ENCODE measurements around the gene CDC6.
"Not testable (repeated sequence)": the region's sequence is repeated elsewhere in the genome, so short reads cannot be mapped to it uniquely, and the experiment has no call there.

Gene CDC6

DNA sequence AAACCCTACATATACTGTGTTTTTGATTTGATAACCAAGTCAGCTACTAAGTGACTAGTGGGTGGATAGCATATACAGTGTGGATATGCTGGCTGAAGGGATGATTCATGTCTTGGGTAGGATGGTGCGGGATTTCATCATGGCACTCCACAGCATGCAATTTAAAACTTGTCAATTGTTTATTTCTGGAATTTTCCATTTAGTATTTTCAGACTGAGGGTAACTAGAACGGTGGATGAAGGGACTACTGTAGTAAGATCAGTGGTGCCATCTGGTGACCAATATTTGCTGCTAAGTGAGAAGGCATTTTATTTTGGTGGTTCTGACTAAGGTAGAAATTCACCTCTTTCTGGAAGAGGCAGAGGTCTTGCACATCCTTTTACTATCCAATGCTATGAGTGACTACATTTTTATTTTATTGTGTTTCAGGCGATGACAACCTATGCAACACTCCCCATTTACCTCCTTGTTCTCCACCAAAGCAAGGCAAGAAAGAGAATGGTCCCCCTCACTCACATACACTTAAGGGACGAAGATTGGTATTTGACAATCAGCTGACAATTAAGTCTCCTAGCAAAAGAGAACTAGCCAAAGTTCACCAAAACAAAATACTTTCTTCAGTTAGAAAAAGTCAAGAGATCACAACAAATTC is 3.1 kb downstream of the CDC6 start:
- DNase-seq, result no peak

DNA sequence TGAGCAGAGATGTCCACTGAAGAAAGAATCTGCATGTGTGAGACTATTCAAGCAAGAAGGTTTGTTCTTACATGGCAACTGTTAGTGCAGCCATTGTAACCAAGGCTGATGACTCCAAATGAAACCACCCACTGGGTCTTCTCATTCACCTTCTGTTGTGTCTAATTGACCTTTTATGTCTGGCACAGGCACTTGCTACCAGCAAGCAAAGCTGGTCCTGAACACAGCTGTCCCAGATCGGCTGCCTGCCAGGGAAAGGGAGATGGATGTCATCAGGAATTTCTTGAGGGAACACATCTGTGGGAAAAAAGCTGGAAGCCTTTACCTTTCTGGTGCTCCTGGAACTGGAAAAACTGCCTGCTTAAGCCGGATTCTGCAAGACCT is 3.6 kb downstream of the CDC6 start:
- no peak for DNase-seq

DNA sequence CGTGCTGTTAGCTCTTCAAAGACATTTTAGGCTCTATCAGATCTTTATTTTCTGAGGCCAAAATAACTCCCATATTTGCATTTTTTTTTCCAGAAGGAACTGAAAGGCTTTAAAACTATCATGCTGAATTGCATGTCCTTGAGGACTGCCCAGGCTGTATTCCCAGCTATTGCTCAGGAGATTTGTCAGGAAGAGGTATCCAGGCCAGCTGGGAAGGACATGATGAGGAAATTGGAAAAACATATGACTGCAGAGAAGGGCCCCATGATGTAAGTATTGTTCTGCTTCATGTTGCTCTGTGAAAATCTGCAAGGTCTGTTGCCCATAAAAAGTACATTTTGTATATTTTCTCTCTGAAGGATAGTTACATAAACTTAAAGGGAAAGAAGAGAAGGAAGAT is 5.7 kb downstream of the CDC6 start:
- no peak for DNase-seq

DNA sequence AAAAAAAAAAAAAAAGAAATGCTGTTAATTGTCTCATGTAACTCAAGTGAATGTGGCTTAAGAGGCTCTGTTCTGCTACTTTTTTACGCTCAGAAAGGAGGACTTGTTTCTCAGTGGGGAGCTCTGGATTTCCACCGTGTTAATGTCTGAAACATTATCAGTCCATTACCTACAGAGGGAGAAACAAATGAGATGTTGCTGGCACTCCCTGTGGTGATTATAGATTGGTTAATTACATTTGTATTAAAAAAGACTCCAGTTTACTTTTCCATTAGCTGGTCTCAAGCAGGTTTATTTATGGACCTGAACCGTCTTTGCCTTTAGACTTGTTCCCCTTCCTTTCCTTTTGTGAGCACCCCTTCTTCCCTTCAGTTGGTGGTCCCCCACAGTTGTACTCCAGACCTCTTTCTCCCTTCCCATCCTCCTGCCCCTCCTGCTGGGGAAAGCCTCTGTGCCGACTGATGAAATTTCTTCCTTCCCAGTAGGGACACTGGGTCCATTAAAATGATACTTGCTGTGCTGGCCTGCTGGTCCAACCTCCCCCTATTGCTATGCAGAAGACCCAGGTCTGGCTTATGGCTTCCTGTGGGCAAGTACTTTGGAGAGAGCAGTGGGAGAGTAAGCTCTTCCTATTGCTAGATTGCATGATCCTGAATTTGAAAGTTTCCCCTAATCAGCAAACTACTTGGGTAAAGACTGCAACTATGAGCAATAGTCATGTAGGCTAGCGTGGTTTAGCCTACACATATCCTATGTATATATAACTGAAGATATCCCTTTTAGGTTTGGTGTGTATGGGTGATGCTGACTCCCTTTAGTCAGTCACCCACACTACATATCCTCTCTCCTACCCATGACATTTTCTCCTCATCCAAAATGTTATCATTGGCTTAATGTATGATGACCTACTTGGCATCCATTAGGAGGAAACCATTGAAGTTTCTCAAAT is 8.1 kb downstream of the CDC6 start:
- no peak for DNase-seq

DNA sequence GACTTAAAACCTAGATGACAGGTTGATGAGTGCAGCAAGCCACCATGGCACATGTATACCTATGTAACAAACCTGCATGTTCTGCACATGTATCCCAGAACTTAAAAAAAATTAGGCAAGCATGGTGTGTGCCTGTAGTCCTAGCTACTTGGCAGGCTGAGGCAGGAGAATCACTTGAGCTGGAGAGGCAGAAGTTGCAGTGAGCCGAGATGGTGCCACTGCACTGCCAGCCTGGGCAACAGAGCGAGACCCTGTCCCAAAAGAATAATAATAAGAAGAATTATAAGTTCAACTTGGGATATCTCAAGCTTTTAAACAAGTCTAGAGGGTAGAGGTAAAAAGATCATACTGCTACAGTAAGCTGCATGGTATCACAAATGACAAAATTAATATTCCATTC is 9.8 kb downstream of the CDC6 start:
- no peak for DNase-seq

DNA sequence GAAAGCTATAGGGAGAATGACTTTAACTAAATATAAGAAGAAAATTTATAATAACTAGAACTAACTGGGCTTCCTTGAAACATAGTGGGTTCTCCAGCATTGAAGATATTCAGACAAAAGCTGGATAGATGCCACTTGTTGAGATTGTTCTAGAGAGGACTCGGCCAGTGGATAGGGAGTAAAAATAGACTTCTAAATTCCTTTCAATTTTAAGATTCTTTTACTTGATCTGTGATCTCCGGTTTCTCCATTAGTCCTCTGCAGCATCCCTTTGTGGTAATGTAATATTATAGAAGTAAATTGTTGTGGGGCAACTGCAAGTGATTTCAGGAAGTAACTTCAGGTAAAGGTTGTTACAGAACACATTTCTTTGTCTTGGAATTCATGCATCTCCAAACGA is 11.0 kb downstream of the CDC6 start:
- no peak for DNase-seq

DNA sequence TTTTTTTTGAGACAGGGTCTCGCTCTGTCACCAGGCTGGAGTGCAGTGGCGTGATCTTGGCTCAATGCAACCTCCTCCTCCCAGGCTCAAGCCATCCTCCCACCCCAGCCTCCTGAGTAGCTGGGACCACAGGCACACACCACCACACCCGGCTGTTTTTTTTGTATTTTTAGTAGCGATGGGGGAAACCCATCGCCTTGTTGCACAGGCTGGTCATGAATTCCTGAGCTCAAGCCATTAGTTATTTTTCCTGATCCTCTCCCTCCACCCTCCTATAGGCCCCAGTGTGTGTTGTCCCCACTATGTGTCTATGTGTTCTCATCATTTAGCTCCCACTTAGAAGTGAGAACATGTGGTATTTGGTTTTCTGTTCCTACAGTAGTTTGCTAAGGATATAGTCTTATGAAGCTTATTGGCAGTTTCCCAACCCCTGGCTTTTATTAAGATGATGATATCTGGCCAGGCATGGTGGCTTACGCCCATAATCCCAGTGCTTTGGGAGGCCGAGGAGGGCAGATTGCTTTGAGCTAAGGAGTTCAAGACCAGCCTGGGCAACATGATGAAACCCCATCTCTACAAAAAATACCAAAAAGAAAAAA is 11.6 kb downstream of the CDC6 start:
- not testable (repeated sequence) for DNase-seq

DNA sequence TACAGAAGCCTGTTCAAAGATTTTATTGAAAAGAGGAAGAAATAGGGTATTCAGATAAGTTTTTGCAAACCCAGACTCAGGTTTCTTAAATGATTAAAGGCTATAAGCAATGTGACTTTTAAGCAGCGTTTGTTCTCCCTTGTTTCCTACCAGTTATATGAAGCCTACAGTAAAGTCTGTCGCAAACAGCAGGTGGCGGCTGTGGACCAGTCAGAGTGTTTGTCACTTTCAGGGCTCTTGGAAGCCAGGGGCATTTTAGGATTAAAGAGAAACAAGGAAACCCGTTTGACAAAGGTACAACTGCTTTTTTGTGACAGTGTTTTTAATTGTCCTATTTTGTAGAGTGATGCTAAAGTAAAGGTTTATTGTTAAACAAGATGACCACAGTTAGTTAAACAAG is 13.6 kb downstream of the CDC6 start:
- DNase-seq, result no peak

DNA sequence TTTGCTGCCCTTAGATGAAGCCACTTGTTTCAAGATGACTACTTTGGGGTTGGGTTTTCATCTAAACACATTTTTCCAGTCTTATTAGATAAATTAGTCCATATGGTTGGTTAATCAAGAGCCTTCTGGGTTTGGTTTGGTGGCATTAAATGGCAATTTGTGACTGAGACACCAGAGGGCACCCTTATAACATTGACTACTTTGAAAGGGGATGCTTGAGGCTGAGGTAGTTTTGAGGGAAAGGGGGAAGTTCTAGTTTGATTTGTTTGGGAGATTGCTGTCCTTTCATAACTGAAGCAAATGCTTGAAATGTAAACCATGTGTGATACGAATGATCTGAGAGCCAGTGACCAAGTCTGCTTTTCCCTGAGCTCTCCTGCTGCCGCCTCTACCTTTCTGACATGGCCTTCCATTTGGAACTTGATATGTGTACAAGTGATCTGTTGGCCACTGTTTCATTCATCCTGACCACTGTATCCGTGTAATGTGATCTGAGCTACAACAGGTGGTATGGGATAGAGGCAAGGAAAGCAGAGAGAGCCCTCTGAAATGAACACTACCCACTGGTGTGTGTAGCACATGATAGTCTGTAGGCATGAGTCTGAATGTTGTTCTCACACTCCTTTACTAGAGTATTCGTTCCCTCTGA is 15.5 kb downstream of the CDC6 start:
- peak; percentile 51 for DNase-seq

DNA sequence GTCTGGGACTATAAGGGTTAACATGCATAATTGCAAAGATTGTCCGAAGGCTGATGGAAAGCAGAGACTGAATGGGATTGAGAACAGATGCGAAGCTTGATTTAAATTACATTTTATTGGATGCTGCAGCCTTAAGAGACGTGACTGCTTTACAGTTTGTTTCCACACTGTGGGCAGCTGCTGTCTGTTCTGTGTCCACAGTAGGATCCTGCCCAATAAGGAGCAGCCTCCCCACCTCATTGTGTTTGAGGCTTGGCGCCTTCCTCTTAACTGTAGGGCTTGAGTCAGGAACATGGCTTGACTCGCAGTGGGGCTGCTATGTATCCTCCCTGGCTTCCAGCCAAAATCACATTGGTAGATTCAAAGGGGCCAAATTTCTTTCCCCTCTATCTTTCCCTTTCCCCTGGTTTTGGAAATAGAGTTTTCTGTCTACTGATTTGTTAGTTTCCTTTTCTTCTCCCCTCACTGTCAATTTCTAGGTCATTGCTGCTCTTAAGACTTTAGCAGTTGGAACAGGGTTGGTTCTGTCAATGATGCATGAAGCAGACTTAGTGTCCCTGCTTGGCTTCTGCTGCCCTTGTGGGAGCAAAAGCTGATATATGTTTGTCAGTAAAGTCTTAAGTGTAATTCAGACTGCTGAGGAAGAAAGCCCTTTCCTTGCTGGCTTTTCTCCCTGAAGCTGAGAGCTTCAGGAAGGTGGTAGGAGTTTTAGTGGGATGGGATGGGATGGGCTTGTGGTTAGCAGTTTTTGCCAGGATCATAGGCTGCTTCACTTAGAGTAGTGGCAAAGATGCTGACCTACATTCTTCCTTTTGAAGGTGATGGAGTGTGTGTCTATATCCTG is 16.3 kb downstream of the CDC6 start:
- DNase-seq, result no peak

DNA sequence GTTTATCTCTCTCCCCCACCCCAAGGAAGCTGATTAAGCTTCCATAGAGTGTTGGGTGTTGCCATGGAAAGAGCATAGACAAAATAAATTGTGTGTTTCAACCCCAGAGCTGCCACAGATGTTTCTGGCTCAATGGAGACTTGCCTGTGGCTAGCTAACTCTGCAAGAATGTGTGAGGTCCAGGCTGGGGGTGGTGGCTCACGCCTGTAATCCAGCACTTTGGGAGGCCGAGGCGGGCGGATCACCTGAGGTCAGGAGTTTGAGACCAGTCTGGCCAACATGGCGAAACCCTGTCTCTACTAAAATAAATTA is 16.8 kb downstream of the CDC6 start:
- DNase-seq, result not testable (repeated sequence)

DNA sequence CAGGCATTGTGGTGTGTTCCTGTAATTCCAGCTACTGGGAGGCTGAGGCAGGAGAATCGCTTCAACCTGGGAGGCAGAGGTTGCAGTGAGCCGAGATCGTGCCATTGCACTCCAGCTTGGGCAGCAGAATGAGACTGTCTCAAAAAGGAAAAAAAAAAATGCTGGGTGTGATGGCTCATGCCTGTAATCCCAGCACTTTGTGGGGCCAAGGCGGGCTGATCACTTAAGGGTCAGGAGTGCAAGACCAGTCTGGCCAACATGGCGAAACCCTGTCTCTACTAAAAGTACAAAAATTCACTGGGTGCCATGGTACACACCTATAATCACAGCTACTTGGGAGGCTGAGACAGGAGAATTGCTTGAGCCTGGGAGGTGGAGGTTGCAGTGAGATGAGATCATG is 17.2 kb downstream of the CDC6 start:
- DNase-seq, result not testable (repeated sequence)

DNA sequence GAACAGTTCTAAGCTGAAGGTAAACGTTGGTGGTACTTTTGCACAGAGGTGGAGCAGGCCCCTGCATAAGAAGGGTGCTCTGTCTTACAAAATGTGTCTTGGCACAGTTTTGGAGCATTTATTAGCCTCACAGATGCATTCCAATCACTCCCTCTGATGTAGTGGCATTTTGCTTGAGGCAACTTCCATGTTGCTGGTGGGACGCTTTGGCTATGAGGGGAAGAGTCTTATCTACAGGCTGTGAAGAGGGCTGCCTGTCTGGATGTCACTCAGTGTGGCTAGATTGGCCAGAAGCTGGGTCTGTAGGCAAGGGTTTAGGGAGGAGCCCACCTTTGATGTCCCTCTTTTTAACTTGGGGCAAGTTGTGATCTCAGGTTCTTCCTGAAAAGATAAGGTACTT is 18.7 kb downstream of the CDC6 start:
- no peak for DNase-seq

DNA sequence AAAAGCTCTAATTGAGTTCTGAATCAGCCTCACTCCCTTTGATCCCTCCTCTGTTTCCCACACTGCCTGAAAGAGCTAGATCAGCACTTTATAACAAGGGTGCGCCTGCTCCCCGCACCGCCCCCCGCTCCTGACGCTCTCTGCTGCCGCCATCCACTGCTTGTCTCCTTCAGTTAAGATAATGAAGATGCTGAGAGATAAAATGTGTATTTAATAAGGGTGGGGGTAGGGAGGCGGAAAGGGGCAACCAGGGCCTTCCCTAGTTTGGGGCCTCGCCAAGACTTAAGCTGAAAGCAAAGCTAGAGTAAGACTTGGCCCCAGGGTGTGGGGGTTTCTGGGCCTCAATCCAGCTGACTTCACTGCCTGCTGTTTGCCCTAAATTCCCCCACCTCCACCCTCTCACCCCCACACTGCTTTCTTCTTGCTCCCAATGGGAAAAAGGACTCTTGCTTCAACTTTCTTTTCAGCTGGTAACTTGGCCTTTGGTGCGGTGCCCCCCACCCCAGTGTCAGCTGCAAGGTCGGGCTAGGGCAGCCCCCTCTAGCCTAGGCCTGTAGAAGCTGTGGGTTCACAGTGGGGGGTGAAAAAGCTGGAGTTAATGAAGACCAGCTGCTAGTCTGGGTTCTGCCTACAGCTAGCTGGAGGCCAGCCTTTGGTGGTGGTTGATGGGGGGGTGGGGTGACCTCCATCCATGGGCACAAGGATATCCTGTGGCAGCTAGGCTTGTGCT is 19.5 kb downstream of the CDC6 start:
- no peak for DNase-seq

DNA sequence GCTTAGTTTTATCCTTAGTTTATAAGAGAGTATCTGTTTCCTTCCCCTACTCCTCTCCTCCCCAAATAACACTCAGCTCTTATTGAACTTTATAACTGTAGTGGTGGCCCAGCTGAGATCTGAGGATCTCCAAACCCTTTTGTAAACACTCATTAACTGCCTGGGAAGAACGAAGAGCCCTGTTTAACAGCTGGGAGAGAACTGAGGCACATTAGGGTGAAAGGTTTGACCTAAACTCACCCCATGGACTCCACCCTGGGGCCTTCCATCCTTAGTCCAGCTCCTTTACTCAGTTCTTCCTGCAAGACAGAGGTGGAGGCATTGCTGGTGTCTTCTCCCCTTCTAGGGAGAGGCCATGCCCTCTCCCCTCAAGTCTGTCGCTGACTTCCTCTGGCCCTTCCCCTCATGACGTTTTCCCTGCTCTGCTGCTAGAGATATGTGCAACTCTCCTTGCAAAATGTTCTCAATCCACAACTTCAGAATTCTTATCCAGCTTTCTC is 20.1 kb downstream of the CDC6 start:
- no peak for DNase-seq

DNA sequence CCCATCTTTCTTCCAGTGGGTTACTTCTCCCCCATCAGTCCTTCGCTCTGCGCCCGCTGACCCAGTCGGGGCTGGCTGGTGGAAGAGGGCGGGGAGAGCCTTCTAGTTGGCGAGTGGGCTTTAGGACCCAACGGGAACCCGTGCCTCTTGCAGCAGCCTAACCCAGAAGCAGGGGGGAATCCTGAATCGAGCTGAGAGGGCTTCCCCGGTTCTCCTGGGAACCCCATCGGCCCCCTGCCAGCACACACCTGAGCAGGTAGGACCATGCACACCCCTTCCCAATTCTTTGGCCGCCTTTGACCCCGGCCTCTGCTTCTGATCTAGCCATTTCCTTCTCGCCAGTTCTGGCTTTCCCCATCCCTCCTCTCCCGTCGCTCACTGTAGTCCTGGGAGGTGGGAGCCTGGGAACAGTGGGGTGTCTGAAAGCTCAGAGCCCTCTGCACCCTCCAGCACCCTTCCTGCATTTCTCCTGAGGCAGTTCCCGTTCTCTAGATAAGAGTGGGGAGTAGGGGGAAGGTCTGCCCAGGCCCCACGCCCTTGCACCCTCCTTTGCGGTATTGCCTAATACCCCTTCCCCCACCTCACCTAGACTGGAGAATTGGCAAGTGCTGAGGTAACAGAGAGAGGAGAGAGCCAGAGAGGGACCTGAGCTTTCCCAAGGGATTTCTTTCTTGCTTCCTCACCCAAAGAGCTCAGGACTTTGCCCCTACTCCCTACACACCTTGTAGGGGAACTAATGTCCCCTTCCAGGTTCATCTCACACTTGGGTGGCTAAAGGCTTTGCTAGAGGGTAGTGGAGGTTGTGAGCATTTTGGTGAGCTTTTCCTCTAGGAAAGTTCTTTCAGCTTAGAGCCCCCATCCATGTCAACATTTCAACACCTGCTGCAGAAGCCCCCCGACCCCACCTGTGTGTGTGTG is 21.6 kb downstream of the CDC6 start, which contains the start of gene RARA:
Gene RARA (plus strand): TSS at position 150 of the 918 bp plus-strand sequence. CDS start 22,039 bp downstream, outside the sequence.
- DNase-seq, result no peak

DNA sequence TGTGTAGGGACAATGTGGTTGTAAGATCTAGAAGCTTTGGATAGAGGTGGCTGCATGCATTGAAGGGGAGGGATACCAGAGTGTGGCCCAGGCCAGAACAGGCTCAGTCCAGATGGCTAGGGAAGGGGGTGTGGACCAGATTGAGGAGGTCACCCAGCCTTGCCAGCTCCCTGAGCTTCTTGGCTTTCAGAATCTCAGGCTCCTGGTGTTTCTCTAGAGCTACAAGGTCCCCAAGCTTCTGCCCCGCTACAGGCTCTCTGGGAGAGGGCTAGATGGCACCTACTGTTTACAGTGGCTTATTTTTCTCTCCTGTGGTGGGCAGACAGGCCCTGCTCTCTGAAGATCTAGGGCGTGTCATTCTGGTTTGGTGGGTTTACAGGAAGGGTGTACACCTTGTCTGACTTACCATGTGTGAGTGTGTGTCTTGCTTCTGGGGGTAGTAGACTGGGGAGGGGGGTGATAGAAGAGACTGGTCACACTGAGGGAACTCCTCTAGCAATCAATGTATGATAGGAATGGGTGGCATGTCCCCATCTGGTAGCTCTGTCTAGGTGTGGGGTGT is 22.4 kb downstream of the CDC6 start:
- no peak for DNase-seq

DNA sequence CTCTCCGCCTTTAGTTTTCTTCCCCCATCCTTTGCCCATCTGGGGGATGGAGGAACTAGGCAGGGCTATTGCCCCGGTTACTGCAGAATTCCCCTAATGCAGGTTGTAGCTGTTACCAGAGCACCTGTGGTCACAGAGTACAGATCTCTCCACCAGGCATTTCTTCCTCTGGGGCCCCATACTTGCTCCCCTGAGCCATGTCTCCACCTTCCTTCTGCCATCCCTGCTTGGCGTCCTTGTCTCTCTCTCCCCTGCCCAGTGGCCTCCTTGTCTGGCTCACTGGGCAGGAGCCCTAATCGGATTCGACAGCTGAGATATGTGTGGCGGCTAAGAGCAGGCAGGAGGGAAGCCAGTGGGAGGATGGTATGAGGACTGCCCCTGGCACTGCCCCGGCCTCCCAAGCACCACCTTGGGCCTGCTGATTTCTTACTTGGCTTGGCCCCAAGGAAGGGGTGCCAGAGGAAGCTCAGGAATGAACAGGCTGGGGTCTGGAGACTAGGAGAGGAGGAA is 23.3 kb downstream of the CDC6 start:
- DNase-seq, result no peak

DNA sequence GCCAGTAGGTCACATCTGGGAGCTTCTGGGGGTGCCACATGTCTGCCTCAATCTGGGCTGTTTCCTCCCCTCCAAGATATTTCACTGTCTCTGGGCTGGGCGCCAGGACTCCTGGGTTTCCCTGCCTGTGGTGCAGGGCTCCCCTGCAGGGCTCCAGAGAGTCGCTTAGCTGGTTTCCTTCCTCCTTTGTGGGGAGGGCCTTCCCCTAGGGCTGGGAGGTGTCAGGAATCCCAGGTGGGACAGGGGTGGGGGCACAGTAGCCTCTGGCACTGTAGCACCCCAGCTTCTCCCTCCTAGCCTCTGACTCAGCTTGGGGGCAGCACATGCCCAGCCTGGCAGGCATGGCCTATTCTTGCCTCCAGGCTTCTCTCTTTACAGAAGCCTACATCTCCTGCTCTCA is 23.9 kb downstream of the CDC6 start:
- no peak for DNase-seq
